ENCODE data around the gene URB1. TPM values are rescaled to one million over a fixed set of nuclear protein-coding genes. Genes with fewer than 3 reads are reported as not detected.

The URB1 gene
- total and polyA plus RNA-seq, 8 donors = 11.4 to 15.7 (median 14.2) TPM

GRCh38 chr21:32331444-32332305, 61.1 kb downstream of the URB1 start:
- Histone ChIP-seq H3K27me3 (no peaks in the 10 kb centered on the region), H3K9me3 (no peaks in the 10 kb centered on the region), H3K4me1 (peaks cover 0 to 5% of the 10 kb centered on the region in 2 donors), H3K27ac (no peak overlapping the region), H3K36me3 (peaks cover 0 to 76% of the 10 kb centered on the region in 2 donors), H3K4me3 (no peak overlapping the region)
- ATAC-seq (no peak), DNase-seq (no peak)
- TF ChIP-seq, protein P1, sequence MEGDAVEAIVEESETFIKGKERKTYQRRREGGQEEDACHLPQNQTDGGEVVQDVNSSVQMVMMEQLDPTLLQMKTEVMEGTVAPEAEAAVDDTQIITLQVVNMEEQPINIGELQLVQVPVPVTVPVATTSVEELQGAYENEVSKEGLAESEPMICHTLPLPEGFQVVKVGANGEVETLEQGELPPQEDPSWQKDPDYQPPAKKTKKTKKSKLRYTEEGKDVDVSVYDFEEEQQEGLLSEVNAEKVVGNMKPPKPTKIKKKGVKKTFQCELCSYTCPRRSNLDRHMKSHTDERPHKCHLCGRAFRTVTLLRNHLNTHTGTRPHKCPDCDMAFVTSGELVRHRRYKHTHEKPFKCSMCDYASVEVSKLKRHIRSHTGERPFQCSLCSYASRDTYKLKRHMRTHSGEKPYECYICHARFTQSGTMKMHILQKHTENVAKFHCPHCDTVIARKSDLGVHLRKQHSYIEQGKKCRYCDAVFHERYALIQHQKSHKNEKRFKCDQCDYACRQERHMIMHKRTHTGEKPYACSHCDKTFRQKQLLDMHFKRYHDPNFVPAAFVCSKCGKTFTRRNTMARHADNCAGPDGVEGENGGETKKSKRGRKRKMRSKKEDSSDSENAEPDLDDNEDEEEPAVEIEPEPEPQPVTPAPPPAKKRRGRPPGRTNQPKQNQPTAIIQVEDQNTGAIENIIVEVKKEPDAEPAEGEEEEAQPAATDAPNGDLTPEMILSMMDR (IDR thresholded peaks at IDR 0.05) = no peak
- intact Hi-C loops (cut with DNase I) = no loop called here

- no peak for DNase-seq
- TF ChIP-seq, protein P1 (IDR thresholded peaks at IDR 0.05) = no peak
- Histone ChIP-seq H3K36me3 (peaks cover 0 to 75% of the 10 kb centered on the region in 2 donors), H3K4me3 (no peak overlapping the region), H3K27ac (no peak overlapping the region), H3K4me1 (peaks cover 0 to 5% of the 10 kb centered on the region in 2 donors), H3K9me3 (no peaks in the 10 kb centered on the region), H3K27me3 (no peaks in the 10 kb centered on the region)
- ATAC-seq = no peak
- intact Hi-C loops (cut with DNase I) = no loop called here
Observed at GRCh38 chr21:32330784-32331311, 62.0 kb downstream of the URB1 start.

- peak overlapping the region in 1 of 2 donors; percentile 4 for H3K27ac ChIP-seq
- ATAC-seq = no peak
- H3K36me3 ChIP-seq = peaks cover 0 to 75% of the 10 kb centered on the region in 2 donors
- intact Hi-C loops (cut with DNase I) = no loop called here
- H3K27me3 ChIP-seq = no peaks in the 10 kb centered on the region
- H3K9me3 ChIP-seq = no peaks in the 10 kb centered on the region
- H3K4me3 ChIP-seq = no peak overlapping the region
- H3K4me1 ChIP-seq = peaks cover 0 to 5% of the 10 kb centered on the region in 2 donors
- TF ChIP-seq, protein P1 (IDR thresholded peaks at IDR 0.05) = no peak
- DNase-seq = no peak
Observed at GRCh38 chr21:32329776-32330175, 63.0 kb downstream of the URB1 start.

DNA sequence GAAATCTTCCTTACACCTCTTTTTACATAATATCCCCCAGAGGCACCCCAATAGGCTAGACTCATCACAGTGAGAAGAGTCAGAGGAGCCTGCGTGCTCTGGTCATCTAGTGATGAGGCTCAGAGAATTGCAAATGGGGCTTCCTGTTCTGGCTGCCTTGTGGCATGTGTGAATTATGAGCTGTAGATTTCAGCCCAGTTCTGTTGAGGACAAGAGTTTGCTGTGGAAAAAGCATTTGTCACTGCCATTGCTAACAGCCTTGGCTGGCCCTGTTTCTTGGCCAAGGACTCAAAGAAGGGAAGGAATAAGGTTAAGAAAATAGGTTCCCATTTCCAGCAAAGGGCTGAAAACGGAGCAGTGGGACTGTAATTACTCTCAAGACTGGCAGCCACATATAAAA, 63.5 kb downstream of the URB1 start:
- intact Hi-C loops (cut with DNase I) = no loop called here
- H3K9me3 ChIP-seq = no peaks in the 10 kb centered on the region
- TF ChIP-seq, protein P1 (IDR thresholded peaks at IDR 0.05) = no peak
- ATAC-seq (peak; percentile 75), DNase-seq (peak in 1 of 4 donors; percentile 38)
- no peak overlapping the region for H3K4me3 ChIP-seq
- peak overlapping the region; percentile 46 to 89 for H3K27ac ChIP-seq
- H3K27me3 ChIP-seq = no peaks in the 10 kb centered on the region
- H3K4me1 ChIP-seq = peaks cover 0 to 5% of the 10 kb centered on the region in 2 donors
- H3K36me3 ChIP-seq = peaks cover 0 to 75% of the 10 kb centered on the region in 2 donors

- peak; percentile 59 for ATAC-seq
- no peaks in the 10 kb centered on the region for H3K9me3 ChIP-seq
- peak in 1 of 4 donors; percentile 10 for DNase-seq
- peaks cover 0 to 5% of the 10 kb centered on the region in 2 donors for H3K4me1 ChIP-seq
- TF ChIP-seq, protein P1 (IDR thresholded peaks at IDR 0.05) = no peak
- H3K36me3 ChIP-seq = peaks cover 0 to 75% of the 10 kb centered on the region in 2 donors
- H3K27me3 ChIP-seq = no peaks in the 10 kb centered on the region
- H3K4me3 ChIP-seq = no peak overlapping the region
- intact Hi-C loops (cut with DNase I) = no loop called here
- H3K27ac ChIP-seq = peak overlapping the region; percentile 46 to 89
Observed at GRCh38 chr21:32328595-32328994, 64.2 kb downstream of the URB1 start.
